ENCODE data around the gene DMD.

- TF ChIP-seq NRF1 (IDR thresholded peaks at IDR 0.05; ENCODE audit: low read depth, low read length) (no peak), CTCF (IDR thresholded peaks at IDR 0.05; ENCODE audit: control extremely low read depth in 1 of 3, insufficient read depth in 1 of 3, low read depth in 1 of 3, low read length in 3 of 3) (no peak), SIN3A (conservative IDR thresholded peaks at IDR 0.05 in 1 of 2, IDR thresholded peaks at IDR 0.05 in 1 of 2; ENCODE audit: low read depth in 1 of 2, low read length in 2 of 2) (no peak), GTF2F1 (IDR thresholded peaks at IDR 0.05; ENCODE audit: borderline replicate concordance, low read depth, low read length) (no peak)
Observed at GRCh38 chrX:31800219-31800618, 1411.1 kb downstream of the DMD start.

Data from H1 (cell line).